ENCODE data around the gene KRT1.

The KRT1 gene

DNA sequence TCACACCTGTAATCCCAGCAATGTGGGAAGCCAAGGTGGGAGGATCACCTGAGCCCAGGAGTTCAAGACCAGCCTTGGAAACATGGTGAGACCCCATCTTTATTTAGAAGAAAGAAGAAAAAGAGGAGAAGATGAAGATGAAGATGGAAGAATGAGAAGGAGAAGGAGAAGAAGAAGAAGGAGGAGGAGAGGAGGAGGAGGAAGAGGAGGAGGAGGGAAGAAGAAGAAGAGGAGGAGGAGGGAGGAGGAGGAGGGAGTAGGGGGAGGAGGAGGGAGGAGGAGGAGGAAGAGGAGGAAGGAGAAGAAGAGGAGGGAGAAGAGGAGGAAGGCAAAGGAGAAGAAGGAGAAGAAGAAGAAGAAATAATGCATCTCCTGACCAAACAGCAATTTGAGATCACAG is 9.0 kb upstream of the KRT1 start:
- H3K4me1 ChIP-seq (ENCODE audit: low read length), result no peaks in the 10 kb centered on the region
- no peaks in the 10 kb centered on the region for H4K20me1 ChIP-seq (ENCODE audit: insufficient read depth, low read length)
- H3K79me2 ChIP-seq (ENCODE audit: low read length), result no peaks in the 10 kb centered on the region
- H3K36me3 ChIP-seq (replicated peaks; ENCODE audit: insufficient read depth, low read length), result no peaks in the 10 kb centered on the region
- no peaks in the 10 kb centered on the region for H3K9me2 ChIP-seq (replicated peaks; ENCODE audit: insufficient read depth, low read length)
- H3K4me2 ChIP-seq (ENCODE audit: low read depth, low read length), result no peak overlapping the region
- H3K4me3 ChIP-seq (ENCODE audit: low read length), result no peak overlapping the region
- H3F3A ChIP-seq (ENCODE audit: insufficient read depth, low read length), result no peaks in the 10 kb centered on the region
- H3K27ac ChIP-seq (ENCODE audit: low read length), result no peak overlapping the region
- DNase-seq, result no peak
- no peak overlapping the region for H2AFZ ChIP-seq (ENCODE audit: low read length)
- H3K27me3 ChIP-seq (replicated peaks; ENCODE audit: insufficient read depth, low read length), result peaks cover 93% of the 10 kb centered on the region
- no peaks in the 10 kb centered on the region for H3K9me3 ChIP-seq (replicated peaks; ENCODE audit: insufficient read depth, low read length)
- no peak for TF ChIP-seq EZH2 (optimal IDR thresholded peaks at IDR 0.05; ENCODE audit: low read depth, low read length)
- no peak for TF ChIP-seq EZH2phosphoT487 (IDR thresholded peaks at IDR 0.05; ENCODE audit: low read length)
- TF ChIP-seq, protein P1, sequence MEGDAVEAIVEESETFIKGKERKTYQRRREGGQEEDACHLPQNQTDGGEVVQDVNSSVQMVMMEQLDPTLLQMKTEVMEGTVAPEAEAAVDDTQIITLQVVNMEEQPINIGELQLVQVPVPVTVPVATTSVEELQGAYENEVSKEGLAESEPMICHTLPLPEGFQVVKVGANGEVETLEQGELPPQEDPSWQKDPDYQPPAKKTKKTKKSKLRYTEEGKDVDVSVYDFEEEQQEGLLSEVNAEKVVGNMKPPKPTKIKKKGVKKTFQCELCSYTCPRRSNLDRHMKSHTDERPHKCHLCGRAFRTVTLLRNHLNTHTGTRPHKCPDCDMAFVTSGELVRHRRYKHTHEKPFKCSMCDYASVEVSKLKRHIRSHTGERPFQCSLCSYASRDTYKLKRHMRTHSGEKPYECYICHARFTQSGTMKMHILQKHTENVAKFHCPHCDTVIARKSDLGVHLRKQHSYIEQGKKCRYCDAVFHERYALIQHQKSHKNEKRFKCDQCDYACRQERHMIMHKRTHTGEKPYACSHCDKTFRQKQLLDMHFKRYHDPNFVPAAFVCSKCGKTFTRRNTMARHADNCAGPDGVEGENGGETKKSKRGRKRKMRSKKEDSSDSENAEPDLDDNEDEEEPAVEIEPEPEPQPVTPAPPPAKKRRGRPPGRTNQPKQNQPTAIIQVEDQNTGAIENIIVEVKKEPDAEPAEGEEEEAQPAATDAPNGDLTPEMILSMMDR (IDR thresholded peaks at IDR 0.05; ENCODE audit: low read length), result no peak
- H3K9ac ChIP-seq (ENCODE audit: low read length), result no peak overlapping the region

DNA sequence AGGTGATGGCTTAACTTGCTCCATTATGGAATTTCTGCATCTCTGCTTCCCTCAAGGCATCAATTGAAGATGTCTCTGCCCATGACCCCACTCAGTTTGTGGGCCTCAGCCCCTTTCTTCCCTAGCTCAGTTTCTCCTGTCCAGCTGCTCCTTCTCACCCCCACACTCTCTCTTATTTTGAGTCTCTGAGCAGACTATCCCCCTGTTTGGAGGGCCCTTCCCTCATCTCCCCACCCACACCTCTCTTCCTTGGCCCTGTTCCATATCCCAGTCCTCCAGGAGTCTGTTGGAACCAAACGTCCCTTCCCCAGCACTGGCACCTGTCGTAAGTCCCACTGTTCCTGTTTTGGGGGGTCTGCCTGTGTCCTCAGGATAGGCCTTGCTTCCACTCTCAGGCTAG is 8.3 kb upstream of the KRT1 start:
- Histone ChIP-seq H3K4me2 (ENCODE audit: low read depth, low read length) (no peak overlapping the region), H3F3A (ENCODE audit: insufficient read depth, low read length) (no peaks in the 10 kb centered on the region), H3K9me2 (replicated peaks; ENCODE audit: insufficient read depth, low read length) (no peaks in the 10 kb centered on the region), H3K36me3 (replicated peaks; ENCODE audit: insufficient read depth, low read length) (no peaks in the 10 kb centered on the region), H4K20me1 (ENCODE audit: insufficient read depth, low read length) (no peaks in the 10 kb centered on the region), H3K9me3 (replicated peaks; ENCODE audit: insufficient read depth, low read length) (no peaks in the 10 kb centered on the region), H3K9ac (ENCODE audit: low read length) (no peak overlapping the region), H3K79me2 (ENCODE audit: low read length) (no peaks in the 10 kb centered on the region), H3K4me3 (ENCODE audit: low read length) (no peak overlapping the region), H3K27ac (ENCODE audit: low read length) (no peak overlapping the region), H3K27me3 (replicated peaks; ENCODE audit: insufficient read depth, low read length) (peaks cover 91% of the 10 kb centered on the region), H2AFZ (ENCODE audit: low read length) (no peak overlapping the region), H3K4me1 (ENCODE audit: low read length) (no peaks in the 10 kb centered on the region)
- TF ChIP-seq EZH2phosphoT487 (IDR thresholded peaks at IDR 0.05; ENCODE audit: low read length) (no peak), EZH2 (optimal IDR thresholded peaks at IDR 0.05; ENCODE audit: low read depth, low read length) (no peak)
- TF ChIP-seq, protein P1 (IDR thresholded peaks at IDR 0.05; ENCODE audit: low read length), result no peak
- no peak for DNase-seq

DNA sequence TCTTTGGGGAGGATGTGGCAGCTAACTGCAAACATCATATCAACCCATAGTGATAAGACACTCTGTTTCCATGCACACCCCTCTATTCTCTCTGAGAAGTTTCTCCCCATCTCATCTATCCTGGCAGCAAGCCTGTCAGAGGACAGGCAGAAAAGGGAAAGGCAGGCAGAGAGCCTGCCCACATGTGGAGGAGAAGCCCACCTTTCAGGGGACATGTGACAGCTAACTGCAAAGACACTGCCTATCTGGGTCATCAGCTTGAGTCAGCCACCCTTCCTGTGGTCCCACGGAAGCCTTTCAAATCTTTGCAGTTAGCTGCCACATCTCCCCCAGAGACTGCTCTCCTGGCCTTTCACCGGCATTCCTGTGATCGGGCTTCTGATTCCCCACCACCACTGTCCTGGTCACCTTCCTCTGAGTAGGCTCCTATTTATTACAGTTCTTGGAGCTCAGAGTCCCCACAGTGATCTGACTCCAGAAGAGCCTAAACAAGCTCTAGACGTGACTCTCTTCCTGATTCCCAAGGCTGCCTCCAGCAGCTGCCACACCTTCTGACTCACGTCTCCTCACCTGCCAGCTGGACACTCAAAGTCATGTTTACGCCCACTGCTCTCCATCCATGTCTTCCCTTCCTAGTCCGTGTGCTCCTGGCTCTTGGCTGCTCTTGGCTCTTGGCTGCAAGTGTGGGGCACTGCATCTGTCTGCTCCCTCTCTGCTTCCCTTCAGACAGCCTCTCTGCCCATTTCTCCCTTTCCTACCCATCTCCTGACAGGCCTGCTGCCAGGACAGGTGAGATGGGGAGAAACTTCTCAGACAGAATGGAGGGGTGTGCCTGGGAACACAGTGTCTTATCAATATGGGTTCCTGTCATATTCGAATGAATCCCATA is 7.5 kb upstream of the KRT1 start:
- Histone ChIP-seq H3K36me3 (replicated peaks; ENCODE audit: insufficient read depth, low read length) (no peaks in the 10 kb centered on the region), H3K27ac (ENCODE audit: low read length) (no peak overlapping the region), H4K20me1 (ENCODE audit: insufficient read depth, low read length) (no peaks in the 10 kb centered on the region), H3K4me3 (ENCODE audit: low read length) (no peak overlapping the region), H3K4me2 (ENCODE audit: low read depth, low read length) (no peak overlapping the region), H3F3A (ENCODE audit: insufficient read depth, low read length) (no peaks in the 10 kb centered on the region), H3K9me2 (replicated peaks; ENCODE audit: insufficient read depth, low read length) (no peaks in the 10 kb centered on the region), H3K9ac (ENCODE audit: low read length) (no peak overlapping the region), H3K27me3 (replicated peaks; ENCODE audit: insufficient read depth, low read length) (peaks cover 90% of the 10 kb centered on the region), H3K4me1 (ENCODE audit: low read length) (no peaks in the 10 kb centered on the region), H2AFZ (ENCODE audit: low read length) (no peak overlapping the region), H3K9me3 (replicated peaks; ENCODE audit: insufficient read depth, low read length) (no peaks in the 10 kb centered on the region), H3K79me2 (ENCODE audit: low read length) (no peaks in the 10 kb centered on the region)
- TF ChIP-seq EZH2phosphoT487 (IDR thresholded peaks at IDR 0.05; ENCODE audit: low read length) (no peak), EZH2 (optimal IDR thresholded peaks at IDR 0.05; ENCODE audit: low read depth, low read length) (no peak)
- TF ChIP-seq, protein P1 (IDR thresholded peaks at IDR 0.05; ENCODE audit: low read length), result no peak
- DNase-seq, result no peak
